Raji (cell line): Measurements from ENCODE around the gene ID1.
A peak's percentile ranks its signal among the peaks of the same experiment; 100 is the strongest.

Source experiments
- POLR2A ChIP-seq: IDR thresholded peaks from 2 replicates; pipeline ENCODE4 v1.6.1; 2011; ENCODE audit warnings: low read depth, low read length, control low read depth; ENCODE audit not compliant: insufficient read depth

The ID1 gene

DNA sequence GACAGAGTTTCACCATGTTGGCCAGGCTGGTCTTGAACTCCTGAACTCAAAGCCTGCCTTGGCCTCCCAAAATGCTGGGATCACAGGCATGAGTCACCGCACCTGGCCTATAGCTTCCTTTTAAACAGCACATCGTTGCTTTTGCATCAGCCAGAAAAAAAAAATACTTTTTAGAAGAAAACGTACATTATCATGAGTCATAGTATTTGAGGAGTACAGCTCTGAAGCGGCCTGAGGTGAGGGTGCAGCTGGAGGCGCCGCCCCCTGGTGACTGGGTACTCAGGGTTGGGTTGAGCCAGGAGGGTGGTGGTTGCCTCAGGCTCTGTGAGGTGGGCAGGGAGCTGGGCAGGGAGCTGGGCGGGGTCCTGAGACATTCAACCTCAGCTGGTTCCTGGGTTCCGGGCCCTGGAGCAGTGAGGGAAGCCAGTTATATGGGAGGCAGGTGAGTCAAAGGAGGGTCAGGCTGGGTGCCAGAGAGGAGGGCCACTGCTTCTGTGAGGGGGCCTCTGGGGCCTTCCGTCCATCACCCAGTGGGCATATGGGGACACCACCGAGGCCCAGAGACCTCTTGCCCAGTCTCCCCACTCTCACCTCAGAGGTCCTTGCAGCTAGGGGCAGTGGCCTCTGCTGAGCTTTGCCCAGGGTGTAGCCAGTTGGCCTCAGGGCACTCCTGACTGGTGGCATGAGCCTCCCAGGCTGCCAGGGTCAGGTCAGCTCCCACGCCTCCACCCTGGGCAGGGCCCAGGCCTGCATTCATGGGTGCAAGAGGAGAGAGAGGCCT, 11.7 kb upstream of the ID1 start:
- no peak for TF ChIP-seq POLR2A

DNA sequence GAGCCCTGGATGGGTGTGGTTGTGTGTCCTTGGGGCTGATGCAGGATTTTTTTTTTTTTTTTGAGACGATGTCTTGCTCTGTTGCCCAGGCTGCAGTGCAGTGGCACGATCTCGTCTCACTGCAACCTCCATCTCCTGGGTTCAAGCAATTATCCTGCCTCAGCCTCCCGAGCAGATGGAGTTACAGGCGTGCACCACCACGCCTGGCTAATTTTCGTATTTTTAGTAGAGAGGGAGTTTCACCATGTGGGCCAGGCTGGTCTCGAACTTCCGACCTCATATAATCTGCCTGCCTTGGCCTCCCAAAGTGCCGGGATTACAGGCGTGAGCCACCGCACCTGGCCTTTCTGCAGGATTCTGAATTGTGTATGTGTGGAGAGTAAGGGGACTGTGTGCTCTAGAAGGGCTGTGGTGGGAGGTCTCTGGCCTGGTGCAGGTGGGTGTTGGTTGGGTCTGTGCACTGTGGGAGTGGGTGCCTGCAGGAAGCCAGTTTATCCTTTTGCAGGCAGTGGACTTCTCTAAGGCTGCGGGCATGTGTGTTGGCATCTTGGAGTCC, 11.0 kb upstream of the ID1 start:
- no peak for TF ChIP-seq POLR2A

DNA sequence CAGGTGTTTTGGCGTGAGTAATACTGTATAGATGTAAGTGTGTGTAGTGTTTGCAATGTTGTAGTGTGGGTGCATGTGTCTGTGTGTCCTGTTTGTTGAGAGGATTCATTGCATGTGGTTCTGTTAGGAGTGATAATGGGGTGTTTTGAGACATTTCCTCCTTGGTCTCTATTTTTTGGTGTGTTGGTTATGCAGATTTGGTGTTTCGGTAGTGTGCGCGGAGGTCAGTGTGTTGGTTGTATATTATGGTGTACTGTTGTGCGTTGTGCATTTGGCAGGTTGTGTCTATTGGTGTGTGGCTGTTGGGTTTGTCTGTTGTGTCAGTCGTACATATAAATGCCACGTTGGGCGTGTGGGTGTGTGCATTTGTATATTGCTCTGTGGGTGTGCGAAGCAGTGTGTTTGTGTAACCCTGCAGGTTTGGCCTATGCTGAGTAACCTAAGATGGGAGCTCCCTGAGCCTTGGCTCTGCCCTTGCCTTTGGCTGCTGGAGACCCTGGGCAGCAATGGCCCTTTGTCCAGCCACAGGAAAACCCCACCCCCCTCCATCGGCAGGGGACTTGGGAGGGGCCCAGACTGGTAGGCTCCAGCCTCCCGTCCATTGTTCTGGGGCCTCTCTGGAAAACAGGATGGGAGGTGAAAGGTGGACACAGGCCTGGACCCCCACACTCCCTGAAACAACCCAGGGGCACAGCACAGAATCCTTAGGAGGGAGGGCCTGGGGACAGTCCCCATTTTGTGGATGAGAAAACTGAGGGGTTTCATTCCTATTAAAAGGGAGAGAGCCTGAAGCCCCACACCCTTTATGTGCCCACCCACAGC, 10.3 kb upstream of the ID1 start:
- TF ChIP-seq POLR2A = no peak

DNA sequence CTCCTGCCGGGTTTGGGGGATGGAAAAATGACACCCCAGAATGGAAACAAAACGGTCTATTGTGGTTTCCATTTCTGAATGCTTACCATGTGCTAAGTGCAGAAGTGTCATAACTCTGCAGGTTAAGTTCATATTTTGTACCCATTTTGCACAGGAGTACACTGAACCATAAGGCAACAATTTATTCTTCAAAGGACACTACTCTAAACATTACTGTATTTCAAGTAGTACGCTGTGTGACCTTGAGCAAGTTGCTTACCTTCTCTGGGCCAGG, 9.8 kb upstream of the ID1 start:
- TF ChIP-seq POLR2A = no peak

DNA sequence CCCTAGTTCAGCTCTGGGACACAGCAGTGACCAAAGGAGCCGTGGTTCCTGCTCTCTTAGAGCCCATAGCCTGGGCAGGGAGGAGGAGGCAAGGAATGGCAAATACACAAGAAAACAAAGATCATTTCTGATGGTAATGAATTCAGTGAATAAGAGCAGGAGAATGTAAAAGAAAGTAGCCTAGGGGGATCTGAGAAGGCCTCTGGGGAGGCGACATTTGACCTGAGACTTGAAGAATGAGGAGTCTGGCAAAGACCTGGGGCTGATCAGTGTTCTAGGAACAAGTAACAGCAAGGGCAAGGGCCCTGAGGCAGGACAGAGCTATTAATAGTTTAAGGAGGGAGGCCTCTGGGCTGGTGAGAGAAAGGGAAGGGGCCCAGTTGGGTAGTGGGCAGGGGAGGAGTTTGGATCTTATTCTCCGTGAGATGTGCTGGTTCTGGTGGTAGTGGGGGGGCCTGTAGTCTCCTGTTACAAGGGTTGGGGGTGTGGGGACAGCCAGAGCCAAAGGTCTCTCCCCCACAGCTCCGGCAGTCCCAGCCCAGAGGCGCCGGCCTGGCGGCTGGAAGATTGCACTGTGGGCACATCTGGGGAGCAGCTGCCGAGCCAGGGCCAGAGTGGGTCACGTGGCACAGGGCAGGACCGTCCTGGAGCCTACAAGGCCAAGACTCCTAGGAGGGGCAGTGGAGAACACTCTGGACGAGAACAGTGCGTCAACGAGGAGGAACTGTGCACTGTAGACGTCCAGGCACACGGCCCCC, 9.3 kb upstream of the ID1 start:
- TF ChIP-seq POLR2A = no peak

- no peak for TF ChIP-seq POLR2A
Measured at GRCh38 chr20:31596831-31597480, 8.1 kb upstream of the ID1 start.

- TF ChIP-seq POLR2A = no peak
Measured at GRCh38 chr20:31597481-31597855, 7.6 kb upstream of the ID1 start.

GRCh38 chr20:31602431-31602778, 2.7 kb upstream of the ID1 start:
- no peak for TF ChIP-seq POLR2A

DNA sequence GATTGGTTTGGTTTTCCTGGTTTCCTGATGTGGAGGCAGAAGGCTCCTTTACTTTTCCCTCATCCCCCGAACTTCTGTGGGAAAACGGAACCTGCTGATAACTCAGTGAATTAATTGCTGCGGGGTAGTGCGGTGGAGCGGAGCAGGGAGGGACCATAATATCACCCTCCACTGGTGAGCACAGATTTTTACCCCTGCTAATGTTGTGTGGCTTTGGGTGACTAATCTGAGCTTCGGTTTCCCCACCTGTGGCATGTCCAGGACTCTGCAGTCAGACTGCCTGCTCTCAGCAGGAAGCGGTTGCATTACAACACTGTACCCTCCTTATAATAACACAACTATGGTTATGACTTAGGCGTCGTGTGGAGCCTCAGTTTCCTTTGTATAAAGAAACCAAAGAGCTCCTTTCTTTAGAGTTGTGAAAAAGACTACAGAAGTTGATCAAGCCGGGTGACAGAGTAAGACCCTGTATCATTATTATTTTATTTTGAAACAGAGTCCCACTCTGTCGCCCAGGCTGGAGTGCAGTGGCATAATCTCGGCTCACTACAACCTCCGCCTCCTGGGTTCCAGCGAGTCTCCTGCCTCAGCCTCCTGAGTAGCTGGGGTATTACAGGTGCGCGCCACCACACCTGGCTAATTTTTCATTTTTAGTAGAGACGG, 2.2 kb upstream of the ID1 start:
- no peak for TF ChIP-seq POLR2A

- TF ChIP-seq POLR2A = 0 out of 2 replicates have a peak, but pooled peaks have one; percentile 15
Measured at GRCh38 chr20:31603822-31604566, 1.1 kb upstream of the ID1 start.

GRCh38 chr20:31604567-31605030, 490 bp upstream of the ID1 start:
- TF ChIP-seq POLR2A = 0 out of 2 replicates have a peak, but pooled peaks have one; percentile 2

- TF ChIP-seq POLR2A = no peak
Measured at GRCh38 chr20:31605902-31606803, 1.1 kb downstream of the ID1 start.
